ENCODE results near the gene AZIN2.
"Not testable (repeated sequence)": the region's sequence is repeated elsewhere in the genome, so short reads cannot be mapped to it uniquely, and the experiment has no call there.

The AZIN2 gene

DNA sequence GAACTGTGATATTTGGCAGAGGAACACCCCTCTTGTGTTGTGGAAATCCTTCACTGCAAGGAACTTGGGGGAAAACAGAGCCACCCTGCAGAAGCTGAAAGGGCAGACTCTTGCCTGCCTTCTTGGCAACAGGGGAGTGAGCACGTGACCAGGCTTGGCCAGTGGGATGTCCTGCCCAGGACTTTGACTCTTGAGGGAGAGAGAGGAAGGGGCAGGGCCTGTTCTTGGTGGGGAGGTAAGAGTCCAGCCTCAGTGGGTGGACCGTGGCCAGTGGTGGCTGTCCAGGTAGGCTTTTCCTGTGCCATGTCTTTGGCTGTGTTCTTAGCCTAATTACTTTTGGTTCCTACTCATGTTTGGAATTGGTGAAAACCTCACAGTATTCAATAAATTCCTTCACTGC, 35.7 kb upstream of the AZIN2 start:
- Histone ChIP-seq H3K4me3 (ENCODE audit: low read length in 2 of 2) (no peak overlapping the region), H3K27ac (ENCODE audit: low read depth in 2 of 2, low read length in 2 of 2) (peak overlapping the region in 1 of 2 donors; percentile 23), H3K9me3 (ENCODE audit: control insufficient read depth in 2 of 2, low read length in 2 of 2) (no peaks in the 10 kb centered on the region), H3K9ac (ENCODE audit: low read depth in 1 of 2, low read length in 2 of 2) (no peak overlapping the region), H3K27me3 (ENCODE audit: control insufficient read depth in 2 of 2, insufficient read depth in 2 of 2, low read length in 2 of 2) (no peaks in the 10 kb centered on the region), H3K4me1 (ENCODE audit: control insufficient read depth in 2 of 2, insufficient read depth in 2 of 2, low read length in 2 of 2) (peaks cover 0 to 12% of the 10 kb centered on the region in 2 donors), H3K36me3 (ENCODE audit: control insufficient read depth in 2 of 2, insufficient read depth in 2 of 2, low read length in 2 of 2) (no peaks in the 10 kb centered on the region)

DNA sequence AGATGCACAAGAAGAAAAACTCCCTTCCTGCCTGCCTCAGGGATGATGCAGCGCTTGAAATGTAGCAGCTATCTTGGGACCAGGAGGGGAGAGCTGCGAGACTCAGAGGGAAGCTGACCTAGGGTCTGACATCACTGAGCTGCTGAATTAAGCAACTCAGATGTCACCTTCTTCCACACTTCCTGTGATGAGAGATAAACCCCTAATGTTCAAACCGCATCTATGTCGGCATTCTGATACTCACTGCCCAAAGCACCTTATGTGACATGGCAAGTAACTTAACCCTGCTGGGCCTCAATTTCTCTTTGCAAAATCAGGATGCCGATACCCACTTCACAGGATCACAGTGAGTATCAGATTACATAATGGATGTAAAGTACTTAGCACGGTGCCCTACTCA, 35.1 kb upstream of the AZIN2 start:
- Histone ChIP-seq H3K27me3 (ENCODE audit: control insufficient read depth in 2 of 2, insufficient read depth in 2 of 2, low read length in 2 of 2) (no peaks in the 10 kb centered on the region), H3K27ac (ENCODE audit: low read depth in 2 of 2, low read length in 2 of 2) (peak overlapping the region in 1 of 2 donors; percentile 23), H3K9ac (ENCODE audit: low read depth in 1 of 2, low read length in 2 of 2) (no peak overlapping the region), H3K4me3 (ENCODE audit: low read length in 2 of 2) (no peak overlapping the region), H3K9me3 (ENCODE audit: control insufficient read depth in 2 of 2, low read length in 2 of 2) (no peaks in the 10 kb centered on the region), H3K36me3 (ENCODE audit: control insufficient read depth in 2 of 2, insufficient read depth in 2 of 2, low read length in 2 of 2) (no peaks in the 10 kb centered on the region), H3K4me1 (ENCODE audit: control insufficient read depth in 2 of 2, insufficient read depth in 2 of 2, low read length in 2 of 2) (peaks cover 0 to 15% of the 10 kb centered on the region in 2 donors)

DNA sequence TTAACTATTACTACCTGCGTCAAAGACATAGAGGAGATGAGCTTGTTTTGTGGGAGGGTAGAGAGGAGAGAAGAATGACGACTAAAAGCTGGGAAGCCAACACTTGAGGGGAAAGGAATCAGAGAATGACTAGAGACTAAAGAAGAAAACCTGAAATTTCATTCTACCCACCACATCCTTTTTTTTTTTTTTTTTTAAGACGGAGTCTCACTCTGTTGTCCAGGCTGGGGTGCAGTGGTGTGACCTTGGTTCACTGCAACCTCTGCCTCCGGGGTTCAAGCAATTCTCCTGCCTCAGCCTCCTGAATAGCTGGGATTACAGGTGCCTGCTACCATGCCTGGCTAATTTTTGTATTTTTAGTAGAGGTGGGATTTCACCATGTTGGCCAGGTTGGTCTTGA, 34.7 kb upstream of the AZIN2 start:
- H3K27me3 ChIP-seq (ENCODE audit: control insufficient read depth in 2 of 2, insufficient read depth in 2 of 2, low read length in 2 of 2); H3K4me3 ChIP-seq (ENCODE audit: low read length in 2 of 2); H3K9ac ChIP-seq (ENCODE audit: low read depth in 1 of 2, low read length in 2 of 2); H3K9me3 ChIP-seq (ENCODE audit: control insufficient read depth in 2 of 2, low read length in 2 of 2); H3K36me3 ChIP-seq (ENCODE audit: control insufficient read depth in 2 of 2, insufficient read depth in 2 of 2, low read length in 2 of 2): not testable (repeated sequence)
- Histone ChIP-seq H3K4me1 (ENCODE audit: control insufficient read depth in 2 of 2, insufficient read depth in 2 of 2, low read length in 2 of 2) (peaks cover 0 to 15% of the 10 kb centered on the region in 2 donors), H3K27ac (ENCODE audit: low read depth in 2 of 2, low read length in 2 of 2) (peak overlapping the region in 1 of 2 donors; percentile 3)

DNA sequence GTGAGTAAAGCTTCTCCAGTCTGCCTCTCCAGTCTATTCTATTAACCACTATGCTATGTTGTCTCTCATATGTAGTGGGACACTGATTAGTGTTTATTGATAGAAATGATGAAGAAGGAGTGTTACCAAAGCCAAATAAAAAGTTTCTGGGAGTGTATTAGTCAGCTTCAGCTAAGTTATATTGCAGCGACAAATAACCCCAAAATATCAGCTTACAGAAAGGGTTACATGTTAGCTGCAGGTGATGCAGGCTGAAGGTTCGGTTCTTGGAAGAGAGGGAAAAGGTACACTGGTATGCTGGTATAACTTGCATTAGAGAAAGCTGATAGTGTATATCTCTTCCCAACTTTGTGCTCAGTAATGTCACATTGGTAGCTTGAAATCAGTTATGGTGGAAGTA, 33.7 kb upstream of the AZIN2 start:
- H3K9me3 ChIP-seq (ENCODE audit: control insufficient read depth in 2 of 2, low read length in 2 of 2), result no peaks in the 10 kb centered on the region
- H3K9ac ChIP-seq (ENCODE audit: low read depth in 1 of 2, low read length in 2 of 2), result no peak overlapping the region
- H3K4me1 ChIP-seq (ENCODE audit: control insufficient read depth in 2 of 2, insufficient read depth in 2 of 2, low read length in 2 of 2), result peaks cover 0 to 15% of the 10 kb centered on the region in 2 donors
- H3K27ac ChIP-seq (ENCODE audit: low read depth in 2 of 2, low read length in 2 of 2), result no peak overlapping the region
- H3K4me3 ChIP-seq (ENCODE audit: low read length in 2 of 2), result no peak overlapping the region
- no peaks in the 10 kb centered on the region for H3K27me3 ChIP-seq (ENCODE audit: control insufficient read depth in 2 of 2, insufficient read depth in 2 of 2, low read length in 2 of 2)
- no peaks in the 10 kb centered on the region for H3K36me3 ChIP-seq (ENCODE audit: control insufficient read depth in 2 of 2, insufficient read depth in 2 of 2, low read length in 2 of 2)

DNA sequence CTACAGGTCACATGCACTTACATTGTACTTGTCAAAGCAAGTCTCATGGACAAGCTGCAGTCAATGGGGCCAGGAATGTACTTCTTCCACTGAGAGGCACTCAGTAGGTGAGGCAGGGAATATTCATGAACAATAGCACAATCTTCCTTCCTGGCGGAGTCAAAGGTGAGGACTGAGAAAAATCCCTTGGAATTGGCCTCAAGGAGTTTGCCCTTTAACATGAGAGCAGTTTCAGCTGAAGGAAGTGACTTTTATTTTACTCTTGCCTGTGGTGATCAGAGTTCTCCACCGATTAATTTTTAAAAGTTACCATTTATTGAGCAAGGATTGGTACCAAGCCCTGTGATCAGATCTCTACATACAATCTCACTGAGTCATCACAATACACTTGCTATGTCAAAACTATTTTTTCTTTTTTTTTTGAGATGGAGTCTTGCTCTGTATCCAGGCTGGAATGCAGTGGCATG, 33.1 kb upstream of the AZIN2 start:
- Histone ChIP-seq H3K27me3 (ENCODE audit: control insufficient read depth in 2 of 2, insufficient read depth in 2 of 2, low read length in 2 of 2) (no peaks in the 10 kb centered on the region), H3K4me3 (ENCODE audit: low read length in 2 of 2) (no peak overlapping the region), H3K4me1 (ENCODE audit: control insufficient read depth in 2 of 2, insufficient read depth in 2 of 2, low read length in 2 of 2) (peaks cover 0 to 15% of the 10 kb centered on the region in 2 donors), H3K9ac (ENCODE audit: low read depth in 1 of 2, low read length in 2 of 2) (no peak overlapping the region), H3K27ac (ENCODE audit: low read depth in 2 of 2, low read length in 2 of 2) (no peak overlapping the region), H3K36me3 (ENCODE audit: control insufficient read depth in 2 of 2, insufficient read depth in 2 of 2, low read length in 2 of 2) (no peaks in the 10 kb centered on the region), H3K9me3 (ENCODE audit: control insufficient read depth in 2 of 2, low read length in 2 of 2) (no peaks in the 10 kb centered on the region)

DNA sequence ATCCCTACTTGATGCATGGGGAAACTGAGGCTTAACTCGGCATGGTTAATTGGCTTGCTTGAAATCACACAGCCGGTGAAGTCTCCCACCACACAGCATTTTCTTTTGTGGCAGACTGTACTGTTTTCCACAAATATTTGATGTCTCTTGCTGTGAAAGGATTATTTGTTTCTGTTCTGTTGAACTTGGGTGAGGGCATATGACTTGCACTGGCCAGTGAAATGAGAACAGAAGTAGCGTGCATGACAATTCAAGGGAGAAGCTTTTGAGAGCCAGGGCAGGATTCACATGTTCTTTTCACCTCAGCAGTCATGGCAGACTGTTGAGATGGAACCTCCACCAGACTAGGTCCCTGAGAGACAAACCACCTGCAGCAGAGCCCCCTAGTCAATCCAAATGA, 32.5 kb upstream of the AZIN2 start:
- Histone ChIP-seq H3K27ac (ENCODE audit: low read depth in 2 of 2, low read length in 2 of 2) (peak overlapping the region in 1 of 2 donors; percentile 9), H3K9me3 (ENCODE audit: control insufficient read depth in 2 of 2, low read length in 2 of 2) (no peaks in the 10 kb centered on the region), H3K36me3 (ENCODE audit: control insufficient read depth in 2 of 2, insufficient read depth in 2 of 2, low read length in 2 of 2) (no peaks in the 10 kb centered on the region), H3K27me3 (ENCODE audit: control insufficient read depth in 2 of 2, insufficient read depth in 2 of 2, low read length in 2 of 2) (no peaks in the 10 kb centered on the region), H3K4me1 (ENCODE audit: control insufficient read depth in 2 of 2, insufficient read depth in 2 of 2, low read length in 2 of 2) (peaks cover 0 to 15% of the 10 kb centered on the region in 2 donors), H3K9ac (ENCODE audit: low read depth in 1 of 2, low read length in 2 of 2) (no peak overlapping the region), H3K4me3 (ENCODE audit: low read length in 2 of 2) (no peak overlapping the region)

DNA sequence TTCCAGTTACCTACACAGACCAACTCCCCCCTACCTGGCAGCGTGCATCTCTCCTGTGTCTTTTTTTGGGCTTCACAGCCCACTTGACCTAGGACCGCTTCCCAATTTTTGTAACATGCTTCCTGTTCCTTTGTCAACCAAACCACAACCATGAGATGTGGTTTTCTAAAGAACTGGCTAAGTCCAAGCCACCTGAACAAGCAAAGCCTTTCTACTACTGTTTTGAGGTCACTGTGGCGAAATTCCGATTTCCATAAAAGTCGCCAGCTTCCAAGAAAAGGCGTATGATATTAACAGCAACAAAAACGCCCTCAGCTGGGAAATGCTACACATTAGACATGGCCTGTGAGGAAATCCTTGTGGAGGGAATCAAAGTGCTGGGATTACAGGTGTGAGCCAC, 31.6 kb upstream of the AZIN2 start:
- no peaks in the 10 kb centered on the region for H3K27me3 ChIP-seq (ENCODE audit: control insufficient read depth in 2 of 2, insufficient read depth in 2 of 2, low read length in 2 of 2)
- H3K27ac ChIP-seq (ENCODE audit: low read depth in 2 of 2, low read length in 2 of 2), result no peak overlapping the region
- H3K9me3 ChIP-seq (ENCODE audit: control insufficient read depth in 2 of 2, low read length in 2 of 2), result no peaks in the 10 kb centered on the region
- H3K4me1 ChIP-seq (ENCODE audit: control insufficient read depth in 2 of 2, insufficient read depth in 2 of 2, low read length in 2 of 2), result peaks cover 0 to 15% of the 10 kb centered on the region in 2 donors
- H3K4me3 ChIP-seq (ENCODE audit: low read length in 2 of 2), result no peak overlapping the region
- H3K36me3 ChIP-seq (ENCODE audit: control insufficient read depth in 2 of 2, insufficient read depth in 2 of 2, low read length in 2 of 2), result no peaks in the 10 kb centered on the region
- no peak overlapping the region for H3K9ac ChIP-seq (ENCODE audit: low read depth in 1 of 2, low read length in 2 of 2)

DNA sequence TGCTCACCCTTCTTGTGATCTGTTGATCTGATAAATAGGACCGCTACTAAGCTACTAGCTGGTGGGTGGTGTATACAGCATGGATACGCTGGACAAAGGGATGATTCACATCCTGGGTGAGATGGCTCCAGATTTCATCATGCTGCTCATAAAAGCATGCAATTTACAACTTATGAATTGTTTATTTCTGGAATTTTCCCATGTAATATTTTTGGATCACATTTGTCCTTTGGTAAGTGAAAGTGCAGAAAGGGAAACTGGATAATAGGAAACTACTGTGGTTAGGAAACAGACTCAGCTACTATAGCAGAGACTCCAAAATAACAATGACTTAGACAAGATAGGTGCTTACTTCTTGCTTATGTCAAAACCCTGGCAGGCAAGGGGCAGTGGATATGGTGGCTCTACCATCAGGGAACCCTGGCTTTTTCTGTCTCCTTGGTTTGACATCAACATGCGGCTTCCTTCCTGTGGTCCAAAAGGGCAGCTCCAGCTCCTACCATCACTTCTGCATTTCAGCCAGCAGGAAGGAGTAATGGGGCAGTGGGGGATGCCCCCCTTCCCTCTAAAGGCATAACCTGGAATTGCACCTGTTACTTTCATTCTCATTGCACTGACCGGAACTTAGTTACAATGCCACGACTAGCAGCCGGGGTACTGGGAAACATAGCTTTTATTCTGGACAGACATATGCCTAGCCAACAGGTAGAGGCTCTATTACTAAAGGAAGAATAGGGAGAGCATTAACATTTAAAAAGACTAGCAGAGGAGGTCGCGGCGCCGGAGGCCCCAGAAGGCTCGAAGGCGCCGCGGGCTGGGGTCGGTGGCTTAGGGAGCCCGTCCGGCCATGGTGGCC, 30.5 kb upstream of the AZIN2 start:
- Histone ChIP-seq H3K9ac (ENCODE audit: low read depth in 1 of 2, low read length in 2 of 2) (no peak overlapping the region), H3K27me3 (ENCODE audit: control insufficient read depth in 2 of 2, insufficient read depth in 2 of 2, low read length in 2 of 2) (no peaks in the 10 kb centered on the region), H3K36me3 (ENCODE audit: control insufficient read depth in 2 of 2, insufficient read depth in 2 of 2, low read length in 2 of 2) (no peaks in the 10 kb centered on the region), H3K4me3 (ENCODE audit: low read length in 2 of 2) (no peak overlapping the region), H3K9me3 (ENCODE audit: control insufficient read depth in 2 of 2, low read length in 2 of 2) (no peaks in the 10 kb centered on the region), H3K4me1 (ENCODE audit: control insufficient read depth in 2 of 2, insufficient read depth in 2 of 2, low read length in 2 of 2) (peaks cover 4 to 16% of the 10 kb centered on the region in 2 donors), H3K27ac (ENCODE audit: low read depth in 2 of 2, low read length in 2 of 2) (no peak overlapping the region)

DNA sequence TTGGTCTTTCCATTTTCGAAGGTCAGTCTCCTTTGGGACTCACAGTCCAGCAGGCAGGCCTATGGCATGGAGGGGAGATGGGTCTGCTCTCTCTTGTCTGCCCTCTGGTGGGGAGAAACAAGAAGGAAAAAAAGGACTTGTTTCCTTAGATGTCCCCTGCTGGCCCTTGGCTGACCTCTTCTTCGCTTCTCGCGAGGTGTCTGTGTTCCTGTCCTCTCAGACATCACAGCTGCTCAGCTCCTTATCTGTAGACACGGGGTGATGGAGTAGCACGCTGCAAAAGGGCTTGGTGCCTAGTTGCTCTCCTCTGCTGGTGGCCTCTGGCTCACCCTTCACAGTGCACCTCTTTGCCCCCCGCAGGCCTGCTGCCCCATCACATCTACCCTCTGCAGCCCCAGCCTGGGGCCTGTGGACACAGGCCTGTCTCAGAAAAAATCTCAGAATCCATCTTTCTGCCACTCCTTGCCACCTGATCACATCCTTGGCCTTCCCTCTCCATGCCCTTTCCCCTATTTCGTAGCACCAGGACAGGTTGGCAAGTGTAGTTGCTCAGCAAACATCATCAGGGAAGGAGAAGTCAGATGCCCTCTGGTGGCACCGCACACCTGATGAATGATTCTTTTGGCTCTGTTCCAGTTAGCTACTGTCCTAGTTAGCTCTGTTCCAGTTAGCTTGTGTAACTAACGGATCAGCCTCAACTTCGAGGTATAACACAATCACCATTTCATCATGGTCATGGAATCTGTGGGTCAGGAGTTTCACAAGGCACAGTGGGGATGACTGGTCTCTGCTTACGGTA, 25.5 kb upstream of the AZIN2 start:
- H3K9ac ChIP-seq (ENCODE audit: low read depth in 1 of 2, low read length in 2 of 2), result peak overlapping the region in 1 of 2 donors; percentile 34
- no peak overlapping the region for H3K4me3 ChIP-seq (ENCODE audit: low read length in 2 of 2)

DNA sequence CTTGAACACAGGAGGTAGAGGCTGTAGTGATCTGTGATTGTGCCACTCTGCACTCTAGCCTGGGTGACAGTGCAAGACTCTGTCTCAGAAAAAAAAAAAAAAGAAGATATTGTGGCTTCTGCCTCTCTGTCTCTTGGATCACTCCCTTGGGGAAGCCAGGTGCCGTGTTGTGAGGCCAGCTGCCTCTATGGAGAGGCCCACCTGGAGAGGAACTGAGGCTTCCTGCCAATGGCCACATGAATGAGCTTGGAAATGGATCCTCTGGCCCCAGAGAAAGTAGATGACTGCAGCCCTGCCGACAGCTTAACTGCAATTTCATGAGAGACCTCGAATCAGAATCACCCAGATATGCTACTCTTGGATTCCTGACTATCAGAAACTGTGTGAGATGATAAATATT, 24.5 kb upstream of the AZIN2 start:
- Histone ChIP-seq H3K4me1 (ENCODE audit: control insufficient read depth in 2 of 2, insufficient read depth in 2 of 2, low read length in 2 of 2) (peaks cover 10% of the 10 kb centered on the region in 2 donors), H3K4me3 (ENCODE audit: low read length in 2 of 2) (no peak overlapping the region), H3K27ac (ENCODE audit: low read depth in 2 of 2, low read length in 2 of 2) (no peak overlapping the region), H3K36me3 (ENCODE audit: control insufficient read depth in 2 of 2, insufficient read depth in 2 of 2, low read length in 2 of 2) (no peaks in the 10 kb centered on the region), H3K9me3 (ENCODE audit: control insufficient read depth in 2 of 2, low read length in 2 of 2) (no peaks in the 10 kb centered on the region), H3K27me3 (ENCODE audit: control insufficient read depth in 2 of 2, insufficient read depth in 2 of 2, low read length in 2 of 2) (no peaks in the 10 kb centered on the region), H3K9ac (ENCODE audit: low read depth in 1 of 2, low read length in 2 of 2) (no peak overlapping the region)

More for the DNA sequence above, 25.5 kb upstream of the AZIN2 start:
- Histone ChIP-seq H3K9me3 (ENCODE audit: control insufficient read depth in 2 of 2, low read length in 2 of 2) (no peaks in the 10 kb centered on the region), H3K27ac (ENCODE audit: low read depth in 2 of 2, low read length in 2 of 2) (peak overlapping the region; percentile 77 to 82), H3K27me3 (ENCODE audit: control insufficient read depth in 2 of 2, insufficient read depth in 2 of 2, low read length in 2 of 2) (no peaks in the 10 kb centered on the region), H3K4me1 (ENCODE audit: control insufficient read depth in 2 of 2, insufficient read depth in 2 of 2, low read length in 2 of 2) (peaks cover 10 to 13% of the 10 kb centered on the region in 2 donors), H3K36me3 (ENCODE audit: control insufficient read depth in 2 of 2, insufficient read depth in 2 of 2, low read length in 2 of 2) (no peaks in the 10 kb centered on the region)
